ENCODE results near the gene PPP2R2B. TPM values are rescaled to one million over a fixed set of nuclear protein-coding genes. Genes with fewer than 3 reads are reported as not detected.

Gene PPP2R2B
- total RNA-seq, 3 donors from 2014 or later (not counting 1 experiment from before 2014, with no cell fraction given), result 44.9 to 68.3 (median 63.7) TPM

GRCh38 chr5:146710348-146710747, 168.2 kb downstream of the PPP2R2B start:
- Histone ChIP-seq H3K4me3 (ENCODE audit: low read length) (no peak overlapping the region), H3K27ac (ENCODE audit: low read length) (no peak overlapping the region), H3K36me3 (ENCODE audit: control insufficient read depth, insufficient read depth, low read length) (no peaks in the 10 kb centered on the region), H3K27me3 (ENCODE audit: control insufficient read depth, insufficient read depth, low read length) (no peaks in the 10 kb centered on the region), H3K9me3 (ENCODE audit: control insufficient read depth, insufficient read depth, low read length) (no peaks in the 10 kb centered on the region), H3K4me1 (ENCODE audit: control insufficient read depth, insufficient read depth, low read length) (no peaks in the 10 kb centered on the region)
- Mint-ChIP-seq H3K27ac (no peak overlapping the region), H3K27me3 (ENCODE audit: low read depth in 2 of 2) (no peaks in the 10 kb centered on the region), H3K4me3 (no peak overlapping the region), H3K9me3 (no peaks in the 10 kb centered on the region), H3K36me3 (no peaks in the 10 kb centered on the region), H3K4me1 (peaks cover 24 to 34% of the 10 kb centered on the region in 2 donors)
- no peak for DNase-seq
- no peak for ATAC-seq
- intact Hi-C loops (cut with micrococcal nuclease), result no loop called here
- WGBS (ENCODE audit: insufficient coverage), result no CpG with 5 or more reads among the region's 1 CpG
- TF ChIP-seq CTCF (IDR thresholded peaks at IDR 0.05), result no peak

GRCh38 chr5:146707316-146707715, 171.2 kb downstream of the PPP2R2B start:
- H3K27me3 Mint-ChIP-seq (ENCODE audit: low read depth in 2 of 2), result no peaks in the 10 kb centered on the region
- no peaks in the 10 kb centered on the region for H3K9me3 Mint-ChIP-seq
- no peak overlapping the region for H3K4me3 Mint-ChIP-seq
- intact Hi-C loops (cut with micrococcal nuclease), result loop anchor here (10.0 kb wide), 1 partner anchor 87 kb away; no protein-coding TSS in a partner anchor
- no peaks in the 10 kb centered on the region for H3K36me3 Mint-ChIP-seq
- H3K4me1 Mint-ChIP-seq, result peaks cover 45 to 64% of the 10 kb centered on the region in 2 donors
- no peaks in the 10 kb centered on the region for H3K36me3 ChIP-seq (ENCODE audit: control insufficient read depth, insufficient read depth, low read length)
- DNase-seq (no peak), ATAC-seq (no peak)
- no peak for TF ChIP-seq CTCF (IDR thresholded peaks at IDR 0.05)
- H3K4me1 ChIP-seq (ENCODE audit: control insufficient read depth, insufficient read depth, low read length), result no peaks in the 10 kb centered on the region
- H3K27ac Mint-ChIP-seq, result no peak overlapping the region
- H3K27me3 ChIP-seq (ENCODE audit: control insufficient read depth, insufficient read depth, low read length), result no peaks in the 10 kb centered on the region
- no peak overlapping the region for H3K4me3 ChIP-seq (ENCODE audit: low read length)
- WGBS (ENCODE audit: insufficient coverage), result 97% methylated on average over 5 of the region's 6 CpGs
- no peaks in the 10 kb centered on the region for H3K9me3 ChIP-seq (ENCODE audit: control insufficient read depth, insufficient read depth, low read length)
- no peak overlapping the region for H3K27ac ChIP-seq (ENCODE audit: low read length)

- DNase-seq, result peak in 1 of 2 donors; percentile 11
- Histone ChIP-seq H3K27me3 (ENCODE audit: control insufficient read depth, insufficient read depth, low read length) (no peaks in the 10 kb centered on the region), H3K36me3 (ENCODE audit: control insufficient read depth, insufficient read depth, low read length) (no peaks in the 10 kb centered on the region), H3K4me3 (ENCODE audit: low read length) (no peak overlapping the region), H3K4me1 (ENCODE audit: control insufficient read depth, insufficient read depth, low read length) (no peaks in the 10 kb centered on the region), H3K27ac (ENCODE audit: low read length) (no peak overlapping the region), H3K9me3 (ENCODE audit: control insufficient read depth, insufficient read depth, low read length) (no peaks in the 10 kb centered on the region)
- WGBS (ENCODE audit: insufficient coverage), result 97% methylated on average over 32 of the region's 32 CpGs
- no peaks in the 10 kb centered on the region for H3K9me3 Mint-ChIP-seq
- TF ChIP-seq CTCF (IDR thresholded peaks at IDR 0.05), result no peak
- H3K4me1 Mint-ChIP-seq, result peaks cover 50 to 70% of the 10 kb centered on the region in 2 donors
- H3K27ac Mint-ChIP-seq, result no peak overlapping the region
- no peak overlapping the region for H3K4me3 Mint-ChIP-seq
- H3K27me3 Mint-ChIP-seq (ENCODE audit: low read depth in 2 of 2), result no peaks in the 10 kb centered on the region
- ATAC-seq, result no peak
- no peaks in the 10 kb centered on the region for H3K36me3 Mint-ChIP-seq
- intact Hi-C loops (cut with micrococcal nuclease), result loop anchor here (10.0 kb wide), 1 partner anchor 88 kb away; no protein-coding TSS in a partner anchor
Measured at GRCh38 chr5:146706321-146706972, 172.1 kb downstream of the PPP2R2B start.

All from natural killer cell (primary cell).